Activated CD4-positive, alpha-beta memory T cell treated with anti-CD3 and anti-CD28 coated beads, Interleukin-2, amount 10 ng/mL, durations not matched to agents 7 days and 5 days (primary cell): ENCODE measurements around the gene TLCD4. TPM values are rescaled to one million over a fixed set of nuclear protein-coding genes. Genes with fewer than 3 reads are reported as not detected.
"Not testable (repeated sequence)": the region's sequence is repeated elsewhere in the genome, so short reads cannot be mapped to it uniquely, and the experiment has no call there.

Experiments
- CTCF ChIA-PET: fragments of 350-600 bp; sonication (Branson Sonifier 250); formaldehyde crosslinking; loops from one replicate; lab custom pipeline; 2021; ENCODE audit warnings: antibody characterized with exemption, inconsistent platforms; lab: Charles Lee
- POLR2A ChIA-PET: fragments of 350-600 bp; sonication (Branson Sonifier 250); formaldehyde crosslinking; loops from one replicate; lab custom pipeline; 2021; ENCODE audit warnings: antibody characterized with exemption; lab: Charles Lee
- DNase-seq: peaks from one replicate; pipeline ENCODE4 v3.0.0-alpha.2; 2020
- H3K27ac Mint-ChIP-seq: one replicate; pipeline ENCODE4 v1.8.0; 2021; ENCODE audit warnings: mild to moderate bottlenecking, mixed read lengths
- H3K27me3 Mint-ChIP-seq: one replicate; pipeline ENCODE4 v1.8.0; 2021; ENCODE audit warnings: mixed read lengths
- H3K36me3 Mint-ChIP-seq: one replicate; pipeline ENCODE4 v1.8.0; 2021; ENCODE audit warnings: low read depth, mixed read lengths
- H3K4me1 Mint-ChIP-seq: one replicate; pipeline ENCODE4 v1.8.0; 2021; ENCODE audit warnings: mixed read lengths
- H3K4me3 Mint-ChIP-seq: one replicate; pipeline ENCODE4 v1.8.0; 2021; ENCODE audit warnings: mild to moderate bottlenecking, mixed read lengths
- H3K9me3 Mint-ChIP-seq: one replicate; pipeline ENCODE4 v1.8.0; 2021; ENCODE audit warnings: mixed read lengths
- total RNA-seq, 2 experiments: library from RNA; stranded (reverse); gene quantifications; one replicate each; pipeline ENCODE4 v1.2.3, GENCODE V29; 2021

The TLCD4 gene
- total RNA-seq, 2 experiments from 2014 or later = 0.03 TPM; not detected in 1

GRCh38 chr1:95084317-95085176 lies 32.6 kb upstream of the TLCD4 start:
- POLR2A ChIA-PET = interaction anchor here (1.3 kb wide), 1 partner anchor 161 kb away, joined by 3 read pairs; no protein-coding TSS in a partner anchor
- Mint-ChIP-seq H3K27ac (no peak overlapping the region), H3K4me1 (no peaks in the 10 kb centered on the region), H3K4me3 (no peak overlapping the region), H3K27me3 (peaks cover 19% of the 10 kb centered on the region), H3K36me3 (no peaks in the 10 kb centered on the region), H3K9me3 (no peaks in the 10 kb centered on the region)
- peak; percentile 18 for DNase-seq
- CTCF ChIA-PET = interaction anchor here (0.6 to 3.0 kb wide), 9 partner anchors 9 to 230 kb away, joined by 3 to 26 read pairs (median 6); partner anchors contain the start of genes ALG14, RWDD3 and TLCD4

GRCh38 chr1:95085376-95085775 lies 31.8 kb upstream of the TLCD4 start:
- ChIA-PET POLR2A (no interaction called here), CTCF (interaction anchor here (0.6 to 3.0 kb wide), 7 partner anchors 9 to 231 kb away, joined by 3 to 26 read pairs (median 7); partner anchors contain the start of genes ALG14, RWDD3 and TLCD4)
- no peaks in the 10 kb centered on the region for H3K4me1 Mint-ChIP-seq
- peaks cover 19% of the 10 kb centered on the region for H3K27me3 Mint-ChIP-seq
- no peaks in the 10 kb centered on the region for H3K9me3 Mint-ChIP-seq
- no peak for DNase-seq
- H3K27ac Mint-ChIP-seq = no peak overlapping the region
- H3K36me3 Mint-ChIP-seq = no peaks in the 10 kb centered on the region
- no peak overlapping the region for H3K4me3 Mint-ChIP-seq

- no peak for DNase-seq
- ChIA-PET CTCF (interaction anchor here (1.1 kb wide), 1 partner anchor 11 kb away, joined by 3 read pairs; no protein-coding TSS in a partner anchor), POLR2A (no interaction called here)
- Mint-ChIP-seq H3K4me1 (no peaks in the 10 kb centered on the region), H3K27me3 (peaks cover 17% of the 10 kb centered on the region), H3K36me3 (no peaks in the 10 kb centered on the region), H3K27ac (no peak overlapping the region), H3K9me3 (no peaks in the 10 kb centered on the region), H3K4me3 (no peak overlapping the region)
Measured at GRCh38 chr1:95086949-95087533, 30.1 kb upstream of the TLCD4 start.

GRCh38 chr1:95088303-95088702 lies 28.9 kb upstream of the TLCD4 start:
- no peak overlapping the region for H3K4me3 Mint-ChIP-seq
- H3K36me3 Mint-ChIP-seq = no peaks in the 10 kb centered on the region
- H3K4me1 Mint-ChIP-seq = no peaks in the 10 kb centered on the region
- ChIA-PET CTCF (no interaction called here), POLR2A (no interaction called here)
- H3K27ac Mint-ChIP-seq = no peak overlapping the region
- H3K9me3 Mint-ChIP-seq = no peaks in the 10 kb centered on the region
- DNase-seq = no peak
- peaks cover 13% of the 10 kb centered on the region for H3K27me3 Mint-ChIP-seq

- Mint-ChIP-seq H3K4me1 (no peaks in the 10 kb centered on the region), H3K4me3 (no peak overlapping the region), H3K27ac (no peak overlapping the region), H3K9me3 (no peaks in the 10 kb centered on the region), H3K36me3 (no peaks in the 10 kb centered on the region), H3K27me3 (peaks cover 12% of the 10 kb centered on the region)
- POLR2A ChIA-PET = no interaction called here
- no peak for DNase-seq
- CTCF ChIA-PET = interaction anchor here (1.5 kb wide), 1 partner anchor 17 kb away, joined by 3 read pairs; the partner anchor contains the start of gene ALG14
Measured at GRCh38 chr1:95089650-95090287, 27.4 kb upstream of the TLCD4 start.

GRCh38 chr1:95091290-95091689 lies 25.9 kb upstream of the TLCD4 start:
- H3K27me3 Mint-ChIP-seq = peaks cover 12% of the 10 kb centered on the region
- H3K4me3 Mint-ChIP-seq, POLR2A ChIA-PET, H3K36me3 Mint-ChIP-seq, CTCF ChIA-PET, H3K27ac Mint-ChIP-seq, H3K9me3 Mint-ChIP-seq, H3K4me1 Mint-ChIP-seq, DNase-seq: not testable (repeated sequence)

GRCh38 chr1:95092891-95093290 lies 24.3 kb upstream of the TLCD4 start:
- CTCF ChIA-PET, DNase-seq, POLR2A ChIA-PET, H3K36me3 Mint-ChIP-seq, H3K4me1 Mint-ChIP-seq, H3K4me3 Mint-ChIP-seq, H3K27me3 Mint-ChIP-seq, H3K9me3 Mint-ChIP-seq, H3K27ac Mint-ChIP-seq: not testable (repeated sequence)

GRCh38 chr1:95093296-95093695 lies 23.9 kb upstream of the TLCD4 start:
- no peaks in the 10 kb centered on the region for H3K4me1 Mint-ChIP-seq
- H3K4me3 Mint-ChIP-seq = no peak overlapping the region
- H3K9me3 Mint-ChIP-seq = no peaks in the 10 kb centered on the region
- DNase-seq = no peak
- ChIA-PET POLR2A (no interaction called here), CTCF (no interaction called here)
- H3K27ac Mint-ChIP-seq = no peak overlapping the region
- H3K27me3 Mint-ChIP-seq = peaks cover 7% of the 10 kb centered on the region
- no peaks in the 10 kb centered on the region for H3K36me3 Mint-ChIP-seq

GRCh38 chr1:95094923-95095322 lies 22.2 kb upstream of the TLCD4 start:
- Mint-ChIP-seq H3K27me3 (no peaks in the 10 kb centered on the region), H3K4me3 (no peak overlapping the region), H3K4me1 (no peaks in the 10 kb centered on the region), H3K36me3 (no peaks in the 10 kb centered on the region), H3K27ac (no peak overlapping the region), H3K9me3 (no peaks in the 10 kb centered on the region)
- POLR2A ChIA-PET = no interaction called here
- CTCF ChIA-PET = interaction anchor here (1.0 kb wide), 1 partner anchor 10 kb away, joined by 5 read pairs; no protein-coding TSS in a partner anchor
- DNase-seq = no peak

- no peak overlapping the region for H3K27ac Mint-ChIP-seq
- ChIA-PET POLR2A (no interaction called here), CTCF (no interaction called here)
- H3K4me1 Mint-ChIP-seq = no peaks in the 10 kb centered on the region
- DNase-seq = no peak
- no peaks in the 10 kb centered on the region for H3K27me3 Mint-ChIP-seq
- no peak overlapping the region for H3K4me3 Mint-ChIP-seq
- H3K36me3 Mint-ChIP-seq = no peaks in the 10 kb centered on the region
- H3K9me3 Mint-ChIP-seq = no peaks in the 10 kb centered on the region
Measured at GRCh38 chr1:95095833-95096217, 21.3 kb upstream of the TLCD4 start.

GRCh38 chr1:95096218-95096841 lies 20.8 kb upstream of the TLCD4 start:
- POLR2A ChIA-PET = no interaction called here
- CTCF ChIA-PET = no interaction called here
- Mint-ChIP-seq H3K27me3 (no peaks in the 10 kb centered on the region), H3K27ac (no peak overlapping the region), H3K36me3 (no peaks in the 10 kb centered on the region), H3K9me3 (no peaks in the 10 kb centered on the region), H3K4me1 (no peaks in the 10 kb centered on the region), H3K4me3 (no peak overlapping the region)
- DNase-seq = no peak

GRCh38 chr1:95097426-95097825 lies 19.7 kb upstream of the TLCD4 start:
- no peak overlapping the region for H3K4me3 Mint-ChIP-seq
- CTCF ChIA-PET = no interaction called here
- POLR2A ChIA-PET = no interaction called here
- DNase-seq = no peak
- no peak overlapping the region for H3K27ac Mint-ChIP-seq
- H3K27me3 Mint-ChIP-seq = no peaks in the 10 kb centered on the region
- H3K4me1 Mint-ChIP-seq = no peaks in the 10 kb centered on the region
- no peaks in the 10 kb centered on the region for H3K36me3 Mint-ChIP-seq
- no peaks in the 10 kb centered on the region for H3K9me3 Mint-ChIP-seq

- H3K9me3 Mint-ChIP-seq = no peaks in the 10 kb centered on the region
- H3K4me3 Mint-ChIP-seq = no peak overlapping the region
- no peak overlapping the region for H3K27ac Mint-ChIP-seq
- no peak for DNase-seq
- no peaks in the 10 kb centered on the region for H3K36me3 Mint-ChIP-seq
- no peaks in the 10 kb centered on the region for H3K27me3 Mint-ChIP-seq
- H3K4me1 Mint-ChIP-seq = no peaks in the 10 kb centered on the region
- ChIA-PET POLR2A (no interaction called here), CTCF (no interaction called here)
Measured at GRCh38 chr1:95098196-95098595, 19.0 kb upstream of the TLCD4 start.
